ENCODE results near the gene TNS1. TPM values are rescaled to one million over a fixed set of nuclear protein-coding genes. Genes with fewer than 3 reads are reported as not detected.

TNS1 gene
- total RNA-seq, 1 experiment from 2014 or later = 6.2 TPM

- H3K9ac ChIP-seq (ENCODE audit: low read length) = no peak overlapping the region
- H2AFZ ChIP-seq (ENCODE audit: low read depth, low read length, poor library complexity, severe bottlenecking) = no peak overlapping the region
- no peak for TF ChIP-seq JUND (IDR thresholded peaks at IDR 0.05)
- no peak for TF ChIP-seq YY1 (IDR thresholded peaks at IDR 0.05; ENCODE audit: extremely low read depth, insufficient replicate concordance, low read depth, low read length)
- no peak for TF ChIP-seq FOSL1 (IDR thresholded peaks at IDR 0.05; ENCODE audit: low read depth)
- TF ChIP-seq MAX (IDR thresholded peaks at IDR 0.05) = no peak
- TF ChIP-seq CEBPB (IDR thresholded peaks at IDR 0.05; ENCODE audit: low read depth) = no peak
- no peak for TF ChIP-seq ZNF274 (IDR thresholded peaks at IDR 0.05; ENCODE audit: low read depth, low read length)
- TF ChIP-seq RAD21 (IDR thresholded peaks at IDR 0.05; ENCODE audit: low read depth) = no peak
- TF ChIP-seq ELF1 (IDR thresholded peaks at IDR 0.05; ENCODE audit: borderline replicate concordance, low read depth) = no peak
- no peak for TF ChIP-seq CTCF (IDR thresholded peaks at IDR 0.05 in 2 of 3, conservative IDR thresholded peaks at IDR 0.05 in 1 of 3; ENCODE audit: borderline replicate concordance in 1 of 3, insufficient read depth in 1 of 3, low read depth in 2 of 3, low read length in 2 of 3)
- no peak for TF ChIP-seq EZH2 (IDR thresholded peaks at IDR 0.05)
- TF ChIP-seq SP1 (IDR thresholded peaks at IDR 0.05; ENCODE audit: low read depth) = no peak
- H4K20me1 ChIP-seq (ENCODE audit: insufficient read depth) = no peaks in the 10 kb centered on the region
- ChIA-PET RAD21 (ENCODE audit: low non-redundant PET in 1 of 2, low total read pairs in 2 of 2, uncharacterized antibody in 2 of 2, unreplicated experiment in 2 of 2) (no interaction called here), CTCF (no interaction called here), POLR2A (no interaction called here)
- no peak for ATAC-seq
- H3K27me3 ChIP-seq (ENCODE audit: insufficient read depth, low read length) = no peaks in the 10 kb centered on the region
- H3K9me2 ChIP-seq (ENCODE audit: insufficient read depth) = no peaks in the 10 kb centered on the region
- H3K79me2 ChIP-seq (ENCODE audit: insufficient read depth, low read length) = no peaks in the 10 kb centered on the region
- H3K27ac ChIP-seq (ENCODE audit: low read depth, low read length) = no peak overlapping the region
- H3K4me2 ChIP-seq (ENCODE audit: low read length) = no peak overlapping the region
- no peaks in the 10 kb centered on the region for H3K36me3 ChIP-seq (ENCODE audit: control insufficient read depth in 1 of 2, insufficient read depth in 2 of 2, low read length in 2 of 2)
- H3K4me3 ChIP-seq (replicated peaks in 1 of 2; ENCODE audit: low read depth in 1 of 2, low read length in 2 of 2) = no peak overlapping the region
- intact Hi-C loops (cut with micrococcal nuclease) = no loop called here
- no peak for DNase-seq (ENCODE audit: low read depth, low spot score)
- BruUV-seq (replicated peaks) = no TSS peak
- no peaks in the 10 kb centered on the region for H3K9me3 ChIP-seq (ENCODE audit: control insufficient read depth in 1 of 2, insufficient read depth in 1 of 2, low read depth in 1 of 2, low read length in 2 of 2)
- peaks cover 25 to 41% of the 10 kb centered on the region in 2 experiments for H3K4me1 ChIP-seq (ENCODE audit: control insufficient read depth in 1 of 2, insufficient read depth in 2 of 2, low read length in 2 of 2)
Observed at GRCh38 chr2:217854684-217855420, 147.9 kb downstream of the TNS1 start.

All from HCT116 (cell line).